Neural cell (in vitro differentiated cells): ENCODE measurements around the gene IL10RB. TPM values are rescaled to one million over a fixed set of nuclear protein-coding genes. Genes with fewer than 3 reads are reported as not detected.

Source experiments
- H2AFZ ChIP-seq: fragments of 200-600, 300-800 bp; sonication (generic), shearing (Covaris generic); 2 replicates; pipeline ENCODE4 v1.6.0; 2014; ENCODE audit warnings: low read depth, mild to moderate bottlenecking, antibody characterized with exemption, low read length, moderate library complexity
- H3F3A ChIP-seq: fragments of 200-600 bp; shearing (Covaris generic); 2 replicates; pipeline ENCODE4 v1.6.1; 2016; ENCODE audit warnings: mild to moderate bottlenecking, moderate library complexity, mixed read lengths, antibody characterized with exemption, low read length; ENCODE audit not compliant: insufficient read depth, poor library complexity, severe bottlenecking
- H3K27ac ChIP-seq: fragments of 200-600, 300-800 bp; sonication (generic), shearing (Covaris generic); 2 replicates; pipeline ENCODE4 v1.5.1; 2014; ENCODE audit warnings: mild to moderate bottlenecking, low read length, moderate library complexity
- H3K27me3 ChIP-seq: fragments of 300-800, 200-600 bp; sonication (generic), shearing (Covaris generic); 2 replicates; pipeline ENCODE4 v1.6.0; 2014; ENCODE audit warnings: mild to moderate bottlenecking, low read depth, low read length, moderate library complexity; ENCODE audit not compliant: insufficient read depth
- H3K36me3 ChIP-seq: fragments of 300-800, 200-600 bp; sonication (generic), shearing (Covaris generic); 2 replicates; pipeline ENCODE4 v1.5.1; 2014; ENCODE audit warnings: mild to moderate bottlenecking, antibody characterized with exemption, low read length, moderate library complexity; ENCODE audit not compliant: insufficient read depth
- H3K4me2 ChIP-seq: fragments of 300-800, 200-600 bp; sonication (generic), shearing (Covaris generic); 2 replicates; pipeline ENCODE4 v1.6.0; 2014; ENCODE audit warnings: mild to moderate bottlenecking, low read length
- H3K4me3 ChIP-seq: fragments of 300-800, 200-600 bp; sonication (generic), shearing (Covaris generic); 2 replicates; pipeline ENCODE4 v1.5.1; 2014; ENCODE audit warnings: mild to moderate bottlenecking, low read length, moderate library complexity
- H3K79me2 ChIP-seq: fragments of 200-600 bp; shearing (Covaris generic); replicated peaks from 2 replicates; pipeline ENCODE4 v1.6.0; 2014; ENCODE audit warnings: mild to moderate bottlenecking, low read length, moderate library complexity; ENCODE audit not compliant: insufficient read depth
- H3K9ac ChIP-seq: fragments of 300-800, 200-600 bp; sonication (generic), shearing (Covaris generic); 2 replicates; pipeline ENCODE4 v1.6.1; 2016; ENCODE audit warnings: mild to moderate bottlenecking, low read length, mixed read lengths
- H3K9me2 ChIP-seq: fragments of 200-600 bp; shearing (Covaris generic); 2 replicates; pipeline ENCODE4 v1.6.1; 2016; ENCODE audit warnings: mild to moderate bottlenecking, low read length, mixed read lengths; ENCODE audit not compliant: insufficient read depth
- H3K9me3 ChIP-seq: fragments of 200-600, 300-800 bp; sonication (generic), shearing (Covaris generic); 2 replicates; pipeline ENCODE4 v1.6.1; 2016; ENCODE audit warnings: mild to moderate bottlenecking, mixed run types, low read length, moderate library complexity, mixed read lengths
- H4K20me1 ChIP-seq: fragments of 200-600 bp; shearing (Covaris generic); 2 replicates; pipeline ENCODE4 v1.6.1; 2016; ENCODE audit warnings: mild to moderate bottlenecking, mixed run types; ENCODE audit not compliant: insufficient read depth
- CTCF ChIP-seq: fragments of 450-650 bp; IDR thresholded peaks from 2 replicates; pipeline ENCODE4 v1.5.1; 2014; ENCODE audit warnings: antibody characterized with exemption, mild to moderate bottlenecking, moderate library complexity; ENCODE audit not compliant: poor library complexity, severe bottlenecking
- EP300 ChIP-seq: fragments of 450-650 bp; conservative IDR thresholded peaks from 2 replicates; pipeline ENCODE4 v1.6.1; 2014; ENCODE audit warnings: antibody characterized with exemption, mild to moderate bottlenecking, moderate library complexity; ENCODE audit not compliant: poor library complexity, severe bottlenecking
- EZH2 ChIP-seq: fragments of 200-600, 300-800 bp; shearing (Covaris generic), sonication (generic); IDR thresholded peaks from 2 replicates; pipeline ENCODE4 v1.6.1; 2014; ENCODE audit warnings: antibody characterized with exemption, low read length, borderline replicate concordance, mild to moderate bottlenecking; ENCODE audit not compliant: insufficient read depth, poor library complexity, severe bottlenecking
- MXI1 ChIP-seq: fragments of 450-650 bp; conservative IDR thresholded peaks from 2 replicates; pipeline ENCODE4 v1.6.1; 2014; ENCODE audit warnings: antibody characterized with exemption, mild to moderate bottlenecking; ENCODE audit not compliant: poor library complexity, severe bottlenecking
- POLR2AphosphoS5 ChIP-seq: IDR thresholded peaks from 2 replicates; pipeline ENCODE4 v1.6.1; 2012
- RAD21 ChIP-seq: fragments of 450-650 bp; conservative IDR thresholded peaks from 2 replicates; pipeline ENCODE4 v1.6.1; 2014; ENCODE audit warnings: antibody characterized with exemption, mild to moderate bottlenecking, moderate library complexity
- REST ChIP-seq: IDR thresholded peaks from 2 replicates; pipeline ENCODE4 v1.6.1; 2012; ENCODE audit warnings: borderline replicate concordance
- SMC3 ChIP-seq: fragments of 450-650 bp; conservative IDR thresholded peaks from 2 replicates; pipeline ENCODE4 v1.6.1; 2014; ENCODE audit warnings: antibody characterized with exemption, mild to moderate bottlenecking, moderate library complexity; ENCODE audit not compliant: poor library complexity
- TAF1 ChIP-seq: IDR thresholded peaks from 2 replicates; pipeline ENCODE4 v1.6.1; 2012; ENCODE audit warnings: low read depth
- polyA plus RNA-seq: library from polyadenylated mRNA; depleted of rRNA; stranded (reverse); fragments of >200 nt; gene quantifications from 2 replicates; pipeline ENCODE4 v1.2.3, GENCODE V29; 2014

IL10RB gene
- polyA plus RNA-seq, 1 donor from 2014 or later, result 6.0 TPM

GRCh38 chr21:33268737-33269441 is 2.7 kb downstream of the IL10RB start:
- H3K4me2 ChIP-seq, result no peak overlapping the region
- H3K27me3 ChIP-seq, result no peaks in the 10 kb centered on the region
- no peaks in the 10 kb centered on the region for H3K79me2 ChIP-seq
- peak overlapping the region; percentile 28 for H3K27ac ChIP-seq
- H3K9me2 ChIP-seq, result no peaks in the 10 kb centered on the region
- no peaks in the 10 kb centered on the region for H3K36me3 ChIP-seq
- H4K20me1 ChIP-seq, result no peaks in the 10 kb centered on the region
- no peaks in the 10 kb centered on the region for H3K9me3 ChIP-seq
- H3K9ac ChIP-seq, result no peak overlapping the region
- H3K4me3 ChIP-seq, result no peak overlapping the region
- no peaks in the 10 kb centered on the region for H3F3A ChIP-seq
- H2AFZ ChIP-seq, result no peak overlapping the region
- TF ChIP-seq POLR2AphosphoS5 (peak; percentile 14), RAD21 (no peak)

GRCh38 chr21:33270986-33271385 is 4.8 kb downstream of the IL10RB start:
- H3K27ac ChIP-seq, result no peak overlapping the region
- H3K9ac ChIP-seq, result no peak overlapping the region
- H4K20me1 ChIP-seq, result no peaks in the 10 kb centered on the region
- no peaks in the 10 kb centered on the region for H3K27me3 ChIP-seq
- no peaks in the 10 kb centered on the region for H3F3A ChIP-seq
- no peaks in the 10 kb centered on the region for H3K9me2 ChIP-seq
- TF ChIP-seq EP300 (no peak), POLR2AphosphoS5 (no peak), SMC3 (no peak), RAD21 (no peak), CTCF (no peak), TAF1 (no peak), REST (no peak)
- no peak overlapping the region for H3K4me2 ChIP-seq
- no peak overlapping the region for H3K4me3 ChIP-seq
- H3K36me3 ChIP-seq, result no peaks in the 10 kb centered on the region
- no peaks in the 10 kb centered on the region for H3K79me2 ChIP-seq
- H3K9me3 ChIP-seq, result no peaks in the 10 kb centered on the region
- H2AFZ ChIP-seq, result no peak overlapping the region

- Histone ChIP-seq H3K9me3 (no peaks in the 10 kb centered on the region), H3K79me2 (no peaks in the 10 kb centered on the region), H3K4me3 (no peak overlapping the region), H3F3A (no peaks in the 10 kb centered on the region), H3K9me2 (no peaks in the 10 kb centered on the region), H3K27me3 (no peaks in the 10 kb centered on the region), H3K4me2 (no peak overlapping the region), H2AFZ (no peak overlapping the region), H3K36me3 (no peaks in the 10 kb centered on the region), H3K27ac (no peak overlapping the region), H4K20me1 (no peaks in the 10 kb centered on the region), H3K9ac (no peak overlapping the region)
- no peak for TF ChIP-seq POLR2AphosphoS5
- no peak for TF ChIP-seq SMC3
- TF ChIP-seq CTCF, result no peak
- TF ChIP-seq EZH2, result no peak
- TF ChIP-seq TAF1, result no peak
- TF ChIP-seq MXI1, result no peak
- TF ChIP-seq RAD21, result no peak
- TF ChIP-seq EP300, result no peak
- TF ChIP-seq REST, result no peak
Observed at GRCh38 chr21:33273044-33273443, 6.9 kb downstream of the IL10RB start.
